ENCODE results near the gene VPS13C.

Gene VPS13C

GRCh38 chr15:61820951-61821350 lies 239.3 kb downstream of the VPS13C start:
- DNase-seq (ENCODE audit: low spot score) = no peak

GRCh38 chr15:61820212-61820611 lies 240.0 kb downstream of the VPS13C start:
- DNase-seq (ENCODE audit: low spot score) = no peak

- no peak for DNase-seq (ENCODE audit: low spot score)
Measured at GRCh38 chr15:61819386-61819785, 240.9 kb downstream of the VPS13C start.

- DNase-seq (ENCODE audit: low spot score) = no peak
Measured at GRCh38 chr15:61818801-61819200, 241.4 kb downstream of the VPS13C start.

- no peak for DNase-seq (ENCODE audit: low spot score)
Measured at GRCh38 chr15:61816856-61817255, 243.4 kb downstream of the VPS13C start.

- DNase-seq (ENCODE audit: low spot score) = no peak
Measured at GRCh38 chr15:61815356-61816083, 244.7 kb downstream of the VPS13C start.

GRCh38 chr15:61812476-61812875 lies 247.8 kb downstream of the VPS13C start:
- peak; percentile 38 for DNase-seq (ENCODE audit: low spot score)

GRCh38 chr15:61811952-61812351 lies 248.3 kb downstream of the VPS13C start:
- peak; percentile 78 for DNase-seq (ENCODE audit: low spot score)

- DNase-seq (ENCODE audit: low spot score) = no peak
Measured at GRCh38 chr15:61809216-61809615, 251.0 kb downstream of the VPS13C start.

GRCh38 chr15:61807281-61807929 lies 252.8 kb downstream of the VPS13C start:
- no peak for DNase-seq (ENCODE audit: low spot score)

All from SK-N-DZ (cell line).